DMS53 treated with DMSO at 0.1 percent for 48 hours (cell line): ENCODE results near the gene NTPCR.
"Not testable (repeated sequence)": the region's sequence is repeated elsewhere in the genome, so short reads cannot be mapped to it uniquely, and the experiment has no call there.

Source experiments
- DNase-seq: peaks from one replicate; lab custom pipeline; 2025; ENCODE audit not compliant: unreplicated experiment; lab: John Stamatoyannopoulos, UW

NTPCR gene

GRCh38 chr1:232950197-232951176, at the start of gene NTPCR:
Gene NTPCR (plus strand): TSS chr1:232950611. CDS start chr1:232950711, 100 bp downstream.
- DNase-seq: peak; percentile 82

GRCh38 chr1:232900818-232901217, 49.6 kb upstream of the NTPCR start:
- DNase-seq: no peak

GRCh38 chr1:232901255-232901654, 49.2 kb upstream of the NTPCR start:
- no peak for DNase-seq

- DNase-seq: no peak
These were observed 47.5 kb upstream of the NTPCR start for GRCh38 chr1:232902774-232903350.

- no peak for DNase-seq
These were observed 46.3 kb upstream of the NTPCR start for GRCh38 chr1:232904131-232904530.

GRCh38 chr1:232904566-232904965, 45.8 kb upstream of the NTPCR start:
- DNase-seq: peak; percentile 61

- DNase-seq: no peak
These were observed 44.9 kb upstream of the NTPCR start for GRCh38 chr1:232905331-232906034.

GRCh38 chr1:232906441-232906840, 44.0 kb upstream of the NTPCR start:
- DNase-seq: no peak

- DNase-seq: no peak
These were observed 41.6 kb upstream of the NTPCR start for GRCh38 chr1:232908831-232909230.

- no peak for DNase-seq
These were observed 40.7 kb upstream of the NTPCR start for GRCh38 chr1:232909752-232910151.

GRCh38 chr1:232911027-232911599, 39.3 kb upstream of the NTPCR start:
- no peak for DNase-seq

- no peak for DNase-seq
These were observed 37.4 kb upstream of the NTPCR start for GRCh38 chr1:232912845-232913580.

GRCh38 chr1:232914271-232914670, 36.1 kb upstream of the NTPCR start:
- DNase-seq: not testable (repeated sequence)

- no peak for DNase-seq
These were observed 35.2 kb upstream of the NTPCR start for GRCh38 chr1:232915212-232915611.

GRCh38 chr1:232917053-232917452, 33.4 kb upstream of the NTPCR start:
- no peak for DNase-seq

- no peak for DNase-seq
These were observed 29.0 kb upstream of the NTPCR start for GRCh38 chr1:232921381-232921780.

GRCh38 chr1:232922485-232922884, 27.9 kb upstream of the NTPCR start:
- DNase-seq: no peak

GRCh38 chr1:232923739-232924386, 26.5 kb upstream of the NTPCR start:
- no peak for DNase-seq

GRCh38 chr1:232924874-232925273, 25.5 kb upstream of the NTPCR start:
- DNase-seq: no peak
